Thymus (tissue), 11 donors: ENCODE data around the gene SIM2. TPM values are rescaled to one million over a fixed set of nuclear protein-coding genes. Genes with fewer than 3 reads are reported as not detected.

Experiments used
- DNase-seq, 9 donors: peaks; one replicate each; pipeline ENCODE4 v3.0.0-alpha.2; 2013; ENCODE audit warnings: low spot score in 9 of 9, low read depth in 6 of 9, missing footprints in 1 of 9
- H3K27ac ChIP-seq, 2 donors: one replicate each; pipeline ENCODE4 v1.5.1; 2013; ENCODE audit warnings: control low read depth in 1 of 2, low read depth in 1 of 2, low read length in 1 of 2, mild to moderate bottlenecking in 1 of 2, moderate library complexity in 1 of 2
- H3K27me3 ChIP-seq, 2 donors: one replicate each; pipeline ENCODE4 v1.5.1; 2013; ENCODE audit warnings: low read length in 1 of 2; ENCODE audit not compliant: control insufficient read depth in 2 of 2, insufficient read depth in 1 of 2
- H3K36me3 ChIP-seq, 2 donors: one replicate each; pipeline ENCODE4 v1.5.1; 2013; ENCODE audit warnings: low read length in 1 of 2, mild to moderate bottlenecking in 1 of 2, moderate library complexity in 1 of 2; ENCODE audit not compliant: control insufficient read depth in 2 of 2, insufficient read depth in 2 of 2
- H3K4me1 ChIP-seq, 2 donors: one replicate each; pipeline ENCODE4 v1.5.1; 2013; ENCODE audit warnings: low read length in 2 of 2; ENCODE audit not compliant: control insufficient read depth in 2 of 2, insufficient read depth in 2 of 2
- H3K4me3 ChIP-seq, 2 donors: one replicate each; pipeline ENCODE4 v1.5.1; 2013; ENCODE audit warnings: low read length in 2 of 2, control low read depth in 1 of 2, mild to moderate bottlenecking in 1 of 2
- H3K9me3 ChIP-seq, 2 donors: one replicate each; pipeline ENCODE4 v1.5.1; 2013; ENCODE audit warnings: low read length in 1 of 2, mild to moderate bottlenecking in 1 of 2; ENCODE audit not compliant: control insufficient read depth in 2 of 2, insufficient read depth in 1 of 2
- WGBS: extraction: QIAGEN DNeasy Blood & Tissue Kit; methylation state at CpG from one replicate; pipeline ENCODE4 v1.1.7; 2013; 5-methylcytosine and 5-hydroxymethylcytosine counted together
- polyA plus RNA-seq: library from polyadenylated mRNA; stranded (reverse); fragments of 200-250 nt; gene quantifications from one replicate; pipeline ENCODE4 v1.2.3, GENCODE V29; 2013
- total RNA-seq: library from RNA; stranded (reverse); fragments of 120-200 nt; gene quantifications from one replicate; pipeline ENCODE4 v1.2.4, GENCODE V29; 2013
- donor health status: healthy.

SIM2 gene
- total and polyA plus RNA-seq, 2 donors: 0.07 TPM; not detected in 1

GRCh38 chr21:36728371-36729111 lies 29.6 kb downstream of the SIM2 start:
- peak in 2 of 9 donors; percentile 5 to 30 for DNase-seq
- H3K27me3 ChIP-seq: peaks cover 0 to 65% of the 10 kb centered on the region in 2 donors
- no peak overlapping the region for H3K4me3 ChIP-seq
- WGBS: 88% methylated on average over 14 of the region's 14 CpGs
- no peaks in the 10 kb centered on the region for H3K36me3 ChIP-seq
- H3K9me3 ChIP-seq: no peaks in the 10 kb centered on the region
- H3K27ac ChIP-seq: no peak overlapping the region
- peaks cover 0 to 4% of the 10 kb centered on the region in 2 donors for H3K4me1 ChIP-seq

GRCh38 chr21:36729310-36729970 lies 30.5 kb downstream of the SIM2 start:
- DNase-seq: no peak
- Histone ChIP-seq H3K4me1 (peaks cover 0 to 4% of the 10 kb centered on the region in 2 donors), H3K4me3 (no peak overlapping the region), H3K27ac (no peak overlapping the region), H3K9me3 (no peaks in the 10 kb centered on the region), H3K36me3 (no peaks in the 10 kb centered on the region), H3K27me3 (peaks cover 0 to 60% of the 10 kb centered on the region in 2 donors)
- WGBS: 73% methylated on average over 18 of the region's 18 CpGs

- 93% methylated on average over 30 of the region's 30 CpGs for WGBS
- no peaks in the 10 kb centered on the region for H3K9me3 ChIP-seq
- no peak overlapping the region for H3K4me3 ChIP-seq
- peaks cover 0 to 66% of the 10 kb centered on the region in 2 donors for H3K27me3 ChIP-seq
- H3K4me1 ChIP-seq: peaks cover 0 to 4% of the 10 kb centered on the region in 2 donors
- no peak overlapping the region for H3K27ac ChIP-seq
- no peaks in the 10 kb centered on the region for H3K36me3 ChIP-seq
- DNase-seq: no peak
Observed at GRCh38 chr21:36730291-36731281, 31.7 kb downstream of the SIM2 start.

GRCh38 chr21:36732217-36732616 lies 33.3 kb downstream of the SIM2 start:
- Histone ChIP-seq H3K4me3 (no peak overlapping the region), H3K36me3 (no peaks in the 10 kb centered on the region), H3K4me1 (peaks cover 0 to 4% of the 10 kb centered on the region in 2 donors), H3K27me3 (peaks cover 0 to 66% of the 10 kb centered on the region in 2 donors), H3K27ac (no peak overlapping the region), H3K9me3 (no peaks in the 10 kb centered on the region)
- 84% methylated on average over 14 of the region's 14 CpGs for WGBS
- no peak for DNase-seq

- Histone ChIP-seq H3K27me3 (peaks cover 0 to 66% of the 10 kb centered on the region in 2 donors), H3K4me3 (no peak overlapping the region), H3K27ac (no peak overlapping the region), H3K9me3 (no peaks in the 10 kb centered on the region), H3K4me1 (peaks cover 0 to 4% of the 10 kb centered on the region in 2 donors), H3K36me3 (no peaks in the 10 kb centered on the region)
- WGBS: 95% methylated on average over 7 of the region's 7 CpGs
- no peak for DNase-seq
Observed at GRCh38 chr21:36732761-36733160, 33.8 kb downstream of the SIM2 start.

- no peaks in the 10 kb centered on the region for H3K9me3 ChIP-seq
- H3K27ac ChIP-seq: no peak overlapping the region
- no peak overlapping the region for H3K4me3 ChIP-seq
- WGBS: 93% methylated on average over 6 of the region's 6 CpGs
- no peaks in the 10 kb centered on the region for H3K4me1 ChIP-seq
- H3K27me3 ChIP-seq: peaks cover 0 to 62% of the 10 kb centered on the region in 2 donors
- no peak for DNase-seq
- H3K36me3 ChIP-seq: no peaks in the 10 kb centered on the region
Observed at GRCh38 chr21:36733857-36734256, 34.9 kb downstream of the SIM2 start.

- WGBS: 96% methylated on average over 9 of the region's 9 CpGs
- Histone ChIP-seq H3K27ac (no peak overlapping the region), H3K4me1 (no peaks in the 10 kb centered on the region), H3K36me3 (no peaks in the 10 kb centered on the region), H3K4me3 (no peak overlapping the region), H3K9me3 (no peaks in the 10 kb centered on the region), H3K27me3 (peaks cover 0 to 58% of the 10 kb centered on the region in 2 donors)
- no peak for DNase-seq
Observed at GRCh38 chr21:36734367-36735200, 35.7 kb downstream of the SIM2 start.

- peaks cover 0 to 55% of the 10 kb centered on the region in 2 donors for H3K27me3 ChIP-seq
- no peaks in the 10 kb centered on the region for H3K36me3 ChIP-seq
- H3K4me3 ChIP-seq: no peak overlapping the region
- H3K27ac ChIP-seq: no peak overlapping the region
- H3K9me3 ChIP-seq: no peaks in the 10 kb centered on the region
- WGBS: 68% methylated on average over 4 of the region's 4 CpGs
- no peaks in the 10 kb centered on the region for H3K4me1 ChIP-seq
- no peak for DNase-seq
Observed at GRCh38 chr21:36735201-36735515, 36.2 kb downstream of the SIM2 start.
